Keratinocyte (primary cell): ENCODE measurements around the gene CHODL. TPM values are rescaled to one million over a fixed set of nuclear protein-coding genes. Genes with fewer than 3 reads are reported as not detected.

Experiments
- DNase-seq: peaks from one replicate; pipeline ENCODE4 v3.0.0-alpha.2; 2011; ENCODE audit warnings: low read depth, missing footprints, low spot score
- FAIRE-seq: peaks from 2 replicates; lab custom pipeline; 2011; peaks lifted over from hg19 to GRCh38; lab: Jason Lieb, UNC
- H2AFZ ChIP-seq: 2 replicates; pipeline ENCODE4 v1.6.0; 2012; ENCODE audit warnings: low read length, control low read depth, inconsistent platforms; ENCODE audit not compliant: control insufficient read depth
- H3K27ac ChIP-seq: 2 replicates; pipeline ENCODE4 v1.5.1; 2011; ENCODE audit warnings: low read length; ENCODE audit not compliant: control insufficient read depth, insufficient read depth
- H3K27me3 ChIP-seq: 3 replicates; pipeline ENCODE4 v1.6.0; 2011; ENCODE audit warnings: low read length; ENCODE audit not compliant: control insufficient read depth, insufficient read depth; ENCODE audit errors: extremely low read depth
- H3K36me3 ChIP-seq, 2 experiments: 2 replicates in 1 of 2; 3 replicates in 1 of 2; pipeline ENCODE4 v1.5.1; 2011; ENCODE audit warnings: low read length in 2 of 2, mild to moderate bottlenecking in 1 of 2; ENCODE audit not compliant: control insufficient read depth in 2 of 2, insufficient read depth in 2 of 2; ENCODE audit errors: extremely low read depth in 1 of 2
- H3K4me1 ChIP-seq: 3 replicates; pipeline ENCODE4 v1.5.1; 2011; ENCODE audit warnings: low read length; ENCODE audit not compliant: control insufficient read depth, insufficient read depth; ENCODE audit errors: extremely low read depth
- H3K4me2 ChIP-seq: 3 replicates; pipeline ENCODE4 v1.6.0; 2011; ENCODE audit warnings: low read depth, low read length; ENCODE audit not compliant: control insufficient read depth, insufficient read depth; ENCODE audit errors: extremely low read depth
- H3K4me3 ChIP-seq, 3 experiments: fragments of 200-600 bp in 1 of 3; sonication (generic) in 1 of 3; 2 replicates in 2 of 3; 3 replicates in 1 of 3; pipeline ENCODE4 v1.5.1; 2011 to 2016; ENCODE audit warnings: low read length in 3 of 3, mild to moderate bottlenecking in 3 of 3, control low read depth in 2 of 3, inconsistent platforms in 1 of 3, low read depth in 1 of 3, mixed read lengths in 1 of 3, mixed run types in 1 of 3, moderate library complexity in 1 of 3; ENCODE audit not compliant: control insufficient read depth in 2 of 3, insufficient read depth in 2 of 3; ENCODE audit errors: extremely low read depth in 1 of 3
- H3K79me2 ChIP-seq: 2 replicates; pipeline ENCODE4 v1.6.0; 2012; ENCODE audit warnings: low read length; ENCODE audit not compliant: control insufficient read depth, insufficient read depth
- H3K9ac ChIP-seq: 3 replicates; pipeline ENCODE4 v1.6.0; 2011; ENCODE audit warnings: low read length; ENCODE audit not compliant: control insufficient read depth, insufficient read depth; ENCODE audit errors: extremely low read depth
- H3K9me1 ChIP-seq: 3 replicates; pipeline ENCODE4 v1.6.0; 2011; ENCODE audit warnings: low read length; ENCODE audit not compliant: control insufficient read depth, insufficient read depth; ENCODE audit errors: extremely low read depth
- H3K9me3 ChIP-seq: 2 replicates; pipeline ENCODE4 v1.5.1; 2012; ENCODE audit warnings: low read depth, low read length; ENCODE audit not compliant: control insufficient read depth
- H4K20me1 ChIP-seq: 3 replicates; pipeline ENCODE4 v1.6.0; 2011; ENCODE audit warnings: low read length; ENCODE audit not compliant: control insufficient read depth, insufficient read depth; ENCODE audit errors: extremely low read depth
- CTCF ChIP-seq, 3 experiments: IDR thresholded peaks in 1 of 3; conservative IDR thresholded peaks in 1 of 3; optimal IDR thresholded peaks in 1 of 3; 2 replicates in 2 of 3; 3 replicates in 1 of 3; pipeline versions ENCODE3 to v1.5.1; 2011; ENCODE audit warnings: low read length in 3 of 3, mild to moderate bottlenecking in 3 of 3, moderate library complexity in 2 of 3, control low read depth in 1 of 3, inconsistent platforms in 1 of 3; ENCODE audit not compliant: insufficient read depth in 2 of 3; ENCODE audit errors: extremely low read depth in 1 of 3
- EZH2 ChIP-seq: IDR thresholded peaks from one replicate; pipeline ENCODE4 v1.6.1; 2012; ENCODE audit warnings: inconsistent platforms, mild to moderate bottlenecking, low read length, moderate library complexity
- dilution Hi-C: fragments of 300-500 bp; cut with MboI; formaldehyde crosslinking; loops from one replicate; pipeline ENCODE4 v1.7.0; 2020; ENCODE audit warnings: low sequenced_read_pairs; ENCODE audit not compliant: extremely low pct_ligation_motif_present
- polyA plus RNA-seq, 5 experiments: library from polyadenylated mRNA; depleted of rRNA in 3 of 5; stranded (reverse) in 3 of 5; stranded (forward) in 1 of 5; unstranded in 1 of 5; fragments of >200 nt; gene quantifications; 1 replicate in 1 of 5; 2 replicates in 3 of 5; 3 replicates in 1 of 5; pipeline versions ENCODE4 v1.2.1 to v1.2.3, GENCODE V29; 2011 to 2012; ENCODE audit warnings: missing spikeins in 2 of 5, low read depth in 1 of 5, low replicate concordance in 1 of 5

The CHODL gene
- polyA plus RNA-seq, 1 donor (not counting 4 experiments of a cell fraction or from before 2014, with no cell fraction given) = 1.4 TPM

DNA sequence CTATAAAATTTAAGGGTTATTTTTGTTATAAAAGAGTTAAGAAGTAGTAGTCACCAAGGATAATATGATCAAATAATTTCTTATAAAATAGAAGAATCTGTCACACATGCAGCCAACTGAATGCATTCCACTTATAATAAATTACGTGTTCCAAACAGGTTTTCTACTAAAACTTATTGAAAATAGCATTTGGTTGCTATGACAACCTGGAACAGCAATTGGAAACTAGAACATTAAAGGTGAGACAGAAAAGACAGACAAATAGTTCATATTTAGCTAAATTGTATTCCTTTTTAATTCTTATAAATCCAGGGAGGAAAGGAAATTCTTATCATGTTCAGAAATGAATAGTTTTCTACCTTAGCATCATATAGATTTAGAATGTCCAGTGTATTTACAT, 9.1 kb upstream of the CHODL start:
- H3K9me3 ChIP-seq = no peaks in the 10 kb centered on the region
- FAIRE-seq (no peak), DNase-seq (no peak)
- H3K4me1 ChIP-seq = no peaks in the 10 kb centered on the region
- H3K9ac ChIP-seq = no peak overlapping the region
- no peak overlapping the region for H3K4me3 ChIP-seq
- H3K4me2 ChIP-seq = no peak overlapping the region
- H3K9me1 ChIP-seq = no peaks in the 10 kb centered on the region
- H3K27ac ChIP-seq = no peak overlapping the region
- dilution Hi-C loops = no loop called here
- H3K36me3 ChIP-seq = no peaks in the 10 kb centered on the region
- TF ChIP-seq CTCF (optimal IDR thresholded peaks at IDR 0.05 in 1 of 3, IDR thresholded peaks at IDR 0.05 in 1 of 3, conservative IDR thresholded peaks at IDR 0.05 in 1 of 3; ENCODE audit: extremely low read depth in 1 of 3, insufficient read depth in 2 of 3, low read length in 3 of 3) = no peak
- no peak for TF ChIP-seq EZH2
- no peaks in the 10 kb centered on the region for H3K27me3 ChIP-seq
- no peak overlapping the region for H2AFZ ChIP-seq
- H4K20me1 ChIP-seq = no peaks in the 10 kb centered on the region
- no peaks in the 10 kb centered on the region for H3K79me2 ChIP-seq

DNA sequence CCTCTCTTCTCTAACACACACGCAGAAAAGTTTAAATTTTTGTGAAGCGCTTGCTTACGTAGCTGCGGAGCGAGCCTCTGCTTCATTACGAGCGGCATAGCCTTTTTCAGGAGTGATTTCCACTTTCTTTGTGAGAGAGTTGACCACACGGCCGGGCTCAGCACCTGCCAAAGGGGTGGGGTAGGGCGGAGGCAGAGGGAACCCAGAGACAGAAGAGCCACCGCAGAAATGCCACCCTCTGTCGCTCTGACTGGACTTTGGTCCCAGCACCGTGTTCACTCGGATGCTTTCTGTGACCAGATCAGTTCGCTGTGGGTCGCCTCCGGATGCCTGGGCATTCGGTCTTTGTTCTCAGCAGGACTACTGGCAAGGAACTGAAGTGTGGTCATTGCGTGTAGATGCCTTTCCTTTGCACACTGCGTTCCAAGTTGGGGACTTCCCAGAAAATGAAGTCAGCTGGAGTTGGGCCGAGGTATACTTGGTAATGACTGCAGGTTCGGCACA, 883 bp downstream of the CHODL start:
- peak overlapping the region; percentile 8 for H3K4me2 ChIP-seq
- no peak overlapping the region for H3K27ac ChIP-seq
- H3K9me1 ChIP-seq = no peaks in the 10 kb centered on the region
- no peaks in the 10 kb centered on the region for H3K79me2 ChIP-seq
- FAIRE-seq = no peak
- peak overlapping the region in 1 of 3 experiments; percentile 23 for H3K4me3 ChIP-seq
- dilution Hi-C loops = no loop called here
- H3K27me3 ChIP-seq = peaks cover 22% of the 10 kb centered on the region
- DNase-seq = no peak
- H3K9ac ChIP-seq = no peak overlapping the region
- no peaks in the 10 kb centered on the region for H3K36me3 ChIP-seq
- no peaks in the 10 kb centered on the region for H3K9me3 ChIP-seq
- no peaks in the 10 kb centered on the region for H3K4me1 ChIP-seq
- no peaks in the 10 kb centered on the region for H4K20me1 ChIP-seq
- no peak overlapping the region for H2AFZ ChIP-seq
- TF ChIP-seq EZH2 (peak; percentile 23), CTCF (optimal IDR thresholded peaks at IDR 0.05 in 1 of 3, IDR thresholded peaks at IDR 0.05 in 1 of 3, conservative IDR thresholded peaks at IDR 0.05 in 1 of 3; ENCODE audit: extremely low read depth in 1 of 3, insufficient read depth in 2 of 3, low read length in 3 of 3) (no peak)
